ENCODE data around the gene MAP2. TPM values are rescaled to one million over a fixed set of nuclear protein-coding genes. Genes with fewer than 3 reads are reported as not detected.

The MAP2 gene
- total RNA-seq, 1 donor from 2014 or later = 1.9 TPM

DNA sequence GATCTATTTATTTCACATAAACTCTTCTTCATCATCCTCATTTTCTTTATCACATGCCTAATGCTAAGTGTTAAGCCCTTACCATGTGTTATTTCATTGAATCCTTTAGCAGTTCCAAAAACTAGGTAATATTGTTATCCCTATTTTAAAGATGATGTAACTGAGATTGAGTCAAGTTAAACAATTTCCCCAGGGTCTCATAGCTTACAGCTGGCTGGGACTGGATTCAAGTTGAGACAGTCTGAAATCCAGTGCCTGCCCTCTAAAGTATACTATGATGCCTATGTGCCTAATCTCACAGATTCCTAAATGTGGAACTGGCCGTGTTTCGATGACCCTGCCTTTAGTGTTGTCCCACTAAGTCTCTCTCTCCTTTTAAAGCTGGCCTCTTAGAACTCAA lies 108.5 kb downstream of the MAP2 start:
- no peaks in the 10 kb centered on the region for H3K27me3 Mint-ChIP-seq
- TF ChIP-seq, protein P1, sequence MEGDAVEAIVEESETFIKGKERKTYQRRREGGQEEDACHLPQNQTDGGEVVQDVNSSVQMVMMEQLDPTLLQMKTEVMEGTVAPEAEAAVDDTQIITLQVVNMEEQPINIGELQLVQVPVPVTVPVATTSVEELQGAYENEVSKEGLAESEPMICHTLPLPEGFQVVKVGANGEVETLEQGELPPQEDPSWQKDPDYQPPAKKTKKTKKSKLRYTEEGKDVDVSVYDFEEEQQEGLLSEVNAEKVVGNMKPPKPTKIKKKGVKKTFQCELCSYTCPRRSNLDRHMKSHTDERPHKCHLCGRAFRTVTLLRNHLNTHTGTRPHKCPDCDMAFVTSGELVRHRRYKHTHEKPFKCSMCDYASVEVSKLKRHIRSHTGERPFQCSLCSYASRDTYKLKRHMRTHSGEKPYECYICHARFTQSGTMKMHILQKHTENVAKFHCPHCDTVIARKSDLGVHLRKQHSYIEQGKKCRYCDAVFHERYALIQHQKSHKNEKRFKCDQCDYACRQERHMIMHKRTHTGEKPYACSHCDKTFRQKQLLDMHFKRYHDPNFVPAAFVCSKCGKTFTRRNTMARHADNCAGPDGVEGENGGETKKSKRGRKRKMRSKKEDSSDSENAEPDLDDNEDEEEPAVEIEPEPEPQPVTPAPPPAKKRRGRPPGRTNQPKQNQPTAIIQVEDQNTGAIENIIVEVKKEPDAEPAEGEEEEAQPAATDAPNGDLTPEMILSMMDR (IDR thresholded peaks at IDR 0.05) = no peak
- no peaks in the 10 kb centered on the region for H3K9me3 Mint-ChIP-seq
- no peak overlapping the region for H3K27ac Mint-ChIP-seq
- no peak overlapping the region for H3K4me3 Mint-ChIP-seq
- POLR2A ChIA-PET = no interaction called here
- CTCF ChIA-PET = no interaction called here
- DNase-seq = no peak
- intact Hi-C loops (cut with micrococcal nuclease) = no loop called here
- no peaks in the 10 kb centered on the region for H3K36me3 Mint-ChIP-seq (ENCODE audit: low read depth)
- H3K4me1 Mint-ChIP-seq = peaks cover 15% of the 10 kb centered on the region
- no peak for ATAC-seq (ENCODE audit: low read depth)

DNA sequence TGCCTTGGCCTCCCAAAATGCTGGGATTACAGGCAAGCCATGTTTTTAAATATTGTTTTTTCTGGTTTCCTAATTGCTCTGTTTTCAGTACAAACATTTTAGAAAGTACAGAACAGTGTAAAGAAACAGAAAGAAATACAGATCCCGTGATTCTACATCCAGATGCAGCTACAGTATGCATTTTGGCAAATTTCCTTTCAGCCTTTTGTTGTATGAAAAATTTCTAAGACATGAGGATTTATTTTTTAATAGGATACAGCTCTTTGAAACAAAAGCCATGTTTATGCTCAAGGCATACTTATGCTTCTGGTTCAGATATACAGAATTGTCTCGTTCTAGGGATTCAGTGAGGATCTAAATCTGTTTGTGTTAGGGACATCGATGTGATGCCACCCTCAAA lies 109.5 kb downstream of the MAP2 start:
- DNase-seq (no peak), ATAC-seq (ENCODE audit: low read depth) (no peak)
- Mint-ChIP-seq H3K9me3 (no peaks in the 10 kb centered on the region), H3K27ac (no peak overlapping the region), H3K27me3 (no peaks in the 10 kb centered on the region), H3K36me3 (ENCODE audit: low read depth) (no peaks in the 10 kb centered on the region), H3K4me3 (no peak overlapping the region), H3K4me1 (peaks cover 8% of the 10 kb centered on the region)
- ChIA-PET POLR2A (no interaction called here), CTCF (no interaction called here)
- intact Hi-C loops (cut with micrococcal nuclease) = no loop called here
- TF ChIP-seq, protein P1 (IDR thresholded peaks at IDR 0.05) = no peak

DNA sequence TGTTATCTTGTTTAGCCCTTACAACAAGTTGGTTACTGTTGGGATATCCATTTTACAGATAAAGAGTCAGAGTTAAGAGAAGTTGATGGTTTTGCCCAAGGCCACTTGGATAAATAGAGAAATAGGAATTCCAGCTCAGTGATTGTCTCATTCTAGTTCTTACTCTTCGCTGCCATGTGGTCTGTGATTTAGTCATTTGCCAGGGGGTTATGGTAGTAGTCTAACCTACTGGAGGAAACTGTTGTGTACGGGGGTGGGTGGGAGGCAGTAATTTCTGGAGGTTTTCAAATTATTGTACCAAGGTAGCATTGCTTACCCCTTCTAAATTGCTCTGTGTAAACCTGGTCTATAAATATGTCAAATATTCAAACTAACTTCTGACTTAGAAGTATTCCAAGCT lies 110.4 kb downstream of the MAP2 start:
- Mint-ChIP-seq H3K27me3 (no peaks in the 10 kb centered on the region), H3K4me1 (peaks cover 6% of the 10 kb centered on the region), H3K36me3 (ENCODE audit: low read depth) (no peaks in the 10 kb centered on the region), H3K27ac (no peak overlapping the region), H3K9me3 (no peaks in the 10 kb centered on the region), H3K4me3 (no peak overlapping the region)
- POLR2A ChIA-PET = no interaction called here
- TF ChIP-seq, protein P1 (IDR thresholded peaks at IDR 0.05) = no peak
- ATAC-seq (ENCODE audit: low read depth) (no peak), DNase-seq (no peak)
- intact Hi-C loops (cut with micrococcal nuclease) = no loop called here
- CTCF ChIA-PET = no interaction called here

DNA sequence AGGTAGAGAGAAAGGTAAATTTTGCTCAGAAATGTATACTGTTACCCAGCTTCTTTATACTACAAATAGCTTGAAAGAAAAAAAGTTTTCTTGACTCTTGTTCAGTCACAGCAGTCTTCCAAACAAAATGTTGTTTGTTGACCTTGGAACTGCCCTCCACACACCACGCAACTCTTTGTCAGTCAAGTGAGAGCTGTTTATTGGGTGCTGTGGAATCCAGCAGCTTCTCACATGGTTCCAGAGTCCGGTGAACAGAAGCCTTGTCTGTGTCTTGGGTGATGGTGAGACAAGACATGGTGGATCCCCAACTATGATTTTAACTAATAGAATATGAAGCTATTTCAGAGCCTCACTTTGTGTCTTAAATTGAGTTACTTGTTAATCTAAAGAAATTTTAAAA lies 112.5 kb downstream of the MAP2 start:
- peaks cover 6% of the 10 kb centered on the region for H3K4me1 Mint-ChIP-seq
- H3K9me3 Mint-ChIP-seq = no peaks in the 10 kb centered on the region
- no peaks in the 10 kb centered on the region for H3K36me3 Mint-ChIP-seq (ENCODE audit: low read depth)
- no peak overlapping the region for H3K4me3 Mint-ChIP-seq
- TF ChIP-seq, protein P1 (IDR thresholded peaks at IDR 0.05) = no peak
- DNase-seq (no peak), ATAC-seq (ENCODE audit: low read depth) (no peak)
- no peak overlapping the region for H3K27ac Mint-ChIP-seq
- ChIA-PET POLR2A (no interaction called here), CTCF (no interaction called here)
- H3K27me3 Mint-ChIP-seq = no peaks in the 10 kb centered on the region
- intact Hi-C loops (cut with micrococcal nuclease) = no loop called here

DNA sequence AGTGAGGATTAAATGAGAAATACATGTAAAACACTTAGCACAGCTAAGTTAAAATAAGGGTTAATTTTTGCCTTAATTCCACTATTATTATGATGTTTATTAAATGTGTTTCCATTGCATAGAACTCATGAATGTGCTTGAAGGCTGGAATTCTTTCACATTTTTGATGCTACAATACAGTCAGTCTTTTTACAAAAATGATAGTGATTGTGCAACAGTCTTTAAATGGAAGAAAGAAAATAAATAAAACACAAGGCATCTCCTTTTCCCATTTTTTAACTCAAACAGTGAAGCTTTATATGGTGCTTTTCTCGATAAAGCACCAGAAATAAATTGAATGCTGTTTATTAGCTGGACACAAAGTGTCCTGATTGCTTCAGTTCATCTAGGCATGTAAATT lies 123.9 kb downstream of the MAP2 start:
- ATAC-seq (ENCODE audit: low read depth) (no peak), DNase-seq (no peak)
- Mint-ChIP-seq H3K36me3 (ENCODE audit: low read depth) (no peaks in the 10 kb centered on the region), H3K4me3 (no peak overlapping the region), H3K27me3 (no peaks in the 10 kb centered on the region), H3K4me1 (no peaks in the 10 kb centered on the region), H3K9me3 (peaks cover 3% of the 10 kb centered on the region), H3K27ac (no peak overlapping the region)
- TF ChIP-seq, protein P1 (IDR thresholded peaks at IDR 0.05) = no peak
- intact Hi-C loops (cut with micrococcal nuclease) = no loop called here
- CTCF ChIA-PET = no interaction called here
- POLR2A ChIA-PET = no interaction called here
